ENCODE results near the gene SERHL2. TPM values are rescaled to one million over a fixed set of nuclear protein-coding genes. Genes with fewer than 3 reads are reported as not detected.
"Not testable (repeated sequence)": the region's sequence is repeated elsewhere in the genome, so short reads cannot be mapped to it uniquely, and the experiment has no call there.

The SERHL2 gene
- total and polyA plus RNA-seq, 2 donors: 4.0 to 4.3 TPM

- H3K4me3 ChIP-seq (ENCODE audit: low read depth, low read length): peak within 1 kb of the TSS; percentile 85
- H3K4me1 ChIP-seq (ENCODE audit: insufficient read depth): peaks cover 2% of the 10 kb centered on the region
- H3K36me3 ChIP-seq (ENCODE audit: insufficient read depth): peaks cover 3% of the 10 kb centered on the region
- peak within 1 kb of the TSS; percentile 78 for H3K27ac ChIP-seq (ENCODE audit: low read depth)
- DNase-seq (ENCODE audit: extremely low spot score): peak; percentile 40
- 4% methylated on average over 65 of the region's 65 CpGs for WGBS
Measured at GRCh38 chr22:42519525-42520401, 34.0 kb upstream of the SERHL2 start, which contains the start of gene RRP7A. Gene RRP7A (minus strand): TSS chr22:42519796. CDS start chr22:42519786, 10 bp downstream.

- Histone ChIP-seq H3K36me3 (ENCODE audit: insufficient read depth) (peaks cover 3% of the 10 kb centered on the region), H3K4me3 (ENCODE audit: low read depth, low read length) (no peak overlapping the region), H3K27ac (ENCODE audit: low read depth) (no peak overlapping the region), H3K4me1 (ENCODE audit: insufficient read depth) (peaks cover 2% of the 10 kb centered on the region)
- DNase-seq (ENCODE audit: extremely low spot score): no peak
- 91% methylated on average over 9 of the region's 9 CpGs for WGBS
Measured at GRCh38 chr22:42521228-42521546, 32.6 kb upstream of the SERHL2 start.

GRCh38 chr22:42522546-42522945 is 31.2 kb upstream of the SERHL2 start:
- DNase-seq (ENCODE audit: extremely low spot score): no peak
- 95% methylated on average over 15 of the region's 15 CpGs for WGBS
- Histone ChIP-seq H3K27ac (ENCODE audit: low read depth) (no peak overlapping the region), H3K36me3 (ENCODE audit: insufficient read depth) (no peaks in the 10 kb centered on the region), H3K4me1 (ENCODE audit: insufficient read depth) (peaks cover 2% of the 10 kb centered on the region), H3K4me3 (ENCODE audit: low read depth, low read length) (no peak overlapping the region)

- WGBS: 89% methylated on average over 11 of the region's 11 CpGs
- Histone ChIP-seq H3K4me3 (ENCODE audit: low read depth, low read length) (no peak overlapping the region), H3K27ac (ENCODE audit: low read depth) (no peak overlapping the region), H3K36me3 (ENCODE audit: insufficient read depth) (no peaks in the 10 kb centered on the region), H3K4me1 (ENCODE audit: insufficient read depth) (no peaks in the 10 kb centered on the region)
- no peak for DNase-seq (ENCODE audit: extremely low spot score)
Measured at GRCh38 chr22:42528591-42529307, 25.0 kb upstream of the SERHL2 start.

GRCh38 chr22:42529435-42529834 is 24.3 kb upstream of the SERHL2 start:
- DNase-seq (ENCODE audit: extremely low spot score); H3K4me3 ChIP-seq (ENCODE audit: low read depth, low read length): not testable (repeated sequence)
- 94% methylated on average over 8 of the region's 8 CpGs for whole genome bisulfite sequencing

GRCh38 chr22:42531401-42532084 is 22.2 kb upstream of the SERHL2 start:
- not testable (repeated sequence) for H3K27ac ChIP-seq (ENCODE audit: low read depth); H3K4me3 ChIP-seq (ENCODE audit: low read depth, low read length); H3K4me1 ChIP-seq (ENCODE audit: insufficient read depth); H3K36me3 ChIP-seq (ENCODE audit: insufficient read depth); DNase-seq (ENCODE audit: extremely low spot score)
- 85% methylated on average over 24 of the region's 24 CpGs for WGBS

More at GRCh38 chr22:42529435-42529834, 24.3 kb upstream of the SERHL2 start:
- H3K36me3 ChIP-seq (ENCODE audit: insufficient read depth); H3K4me1 ChIP-seq (ENCODE audit: insufficient read depth); H3K27ac ChIP-seq (ENCODE audit: low read depth): not testable (repeated sequence)

GRCh38 chr22:42533638-42533977 is 20.1 kb upstream of the SERHL2 start:
- WGBS: 94% methylated on average over 8 of the region's 8 CpGs
- no peak overlapping the region for H3K27ac ChIP-seq (ENCODE audit: low read depth)

GRCh38 chr22:42535082-42535731 is 18.5 kb upstream of the SERHL2 start:
- not testable (repeated sequence) for H3K27ac ChIP-seq (ENCODE audit: low read depth); H3K4me3 ChIP-seq (ENCODE audit: low read depth, low read length); DNase-seq (ENCODE audit: extremely low spot score); H3K4me1 ChIP-seq (ENCODE audit: insufficient read depth); H3K36me3 ChIP-seq (ENCODE audit: insufficient read depth)
- WGBS: 69% methylated on average over 3 of the region's 14 CpGs

More at GRCh38 chr22:42533638-42533977, 20.1 kb upstream of the SERHL2 start:
- Histone ChIP-seq H3K4me3 (ENCODE audit: low read depth, low read length) (no peak overlapping the region), H3K36me3 (ENCODE audit: insufficient read depth) (no peaks in the 10 kb centered on the region), H3K4me1 (ENCODE audit: insufficient read depth) (no peaks in the 10 kb centered on the region)
- DNase-seq (ENCODE audit: extremely low spot score): no peak

- no peak for DNase-seq (ENCODE audit: extremely low spot score)
- Histone ChIP-seq H3K4me3 (ENCODE audit: low read depth, low read length) (no peak overlapping the region), H3K36me3 (ENCODE audit: insufficient read depth) (no peaks in the 10 kb centered on the region), H3K4me1 (ENCODE audit: insufficient read depth) (no peaks in the 10 kb centered on the region), H3K27ac (ENCODE audit: low read depth) (no peak overlapping the region)
- WGBS: 82% methylated on average over 7 of the region's 7 CpGs
Measured at GRCh38 chr22:42536166-42536565, 17.6 kb upstream of the SERHL2 start.

GRCh38 chr22:42536634-42537033 is 17.1 kb upstream of the SERHL2 start:
- H3K27ac ChIP-seq (ENCODE audit: low read depth); DNase-seq (ENCODE audit: extremely low spot score); H3K4me1 ChIP-seq (ENCODE audit: insufficient read depth); H3K36me3 ChIP-seq (ENCODE audit: insufficient read depth); H3K4me3 ChIP-seq (ENCODE audit: low read depth, low read length): not testable (repeated sequence)
- 96% methylated on average over 18 of the region's 18 CpGs for WGBS

- WGBS: 28% methylated on average over 12 of the region's 14 CpGs
- not testable (repeated sequence) for H3K36me3 ChIP-seq (ENCODE audit: insufficient read depth); H3K4me1 ChIP-seq (ENCODE audit: insufficient read depth); H3K27ac ChIP-seq (ENCODE audit: low read depth); DNase-seq (ENCODE audit: extremely low spot score); H3K4me3 ChIP-seq (ENCODE audit: low read depth, low read length)
Measured at GRCh38 chr22:42537199-42537831, 16.4 kb upstream of the SERHL2 start.

- 19% methylated on average over 8 of the region's 11 CpGs for WGBS
- H3K4me1 ChIP-seq (ENCODE audit: insufficient read depth); H3K36me3 ChIP-seq (ENCODE audit: insufficient read depth); H3K27ac ChIP-seq (ENCODE audit: low read depth); DNase-seq (ENCODE audit: extremely low spot score); H3K4me3 ChIP-seq (ENCODE audit: low read depth, low read length): not testable (repeated sequence)
Measured at GRCh38 chr22:42539236-42539771, 14.5 kb upstream of the SERHL2 start.

- H3K4me3 ChIP-seq (ENCODE audit: low read depth, low read length): no peak overlapping the region
- H3K36me3 ChIP-seq (ENCODE audit: insufficient read depth): no peaks in the 10 kb centered on the region
- no peaks in the 10 kb centered on the region for H3K4me1 ChIP-seq (ENCODE audit: insufficient read depth)
- H3K27ac ChIP-seq (ENCODE audit: low read depth): no peak overlapping the region
- 16% methylated on average over 2 of the region's 2 CpGs for WGBS
- DNase-seq (ENCODE audit: extremely low spot score): no peak
Measured at GRCh38 chr22:42544686-42545085, 9.1 kb upstream of the SERHL2 start.
